BJ (cell line): ENCODE results near the gene AJM1. TPM values are rescaled to one million over a fixed set of nuclear protein-coding genes. Genes with fewer than 3 reads are reported as not detected.
A peak's percentile ranks its signal among the peaks of the same experiment; 100 is the strongest.
"Not testable (repeated sequence)": the region's sequence is repeated elsewhere in the genome, so short reads cannot be mapped to it uniquely, and the experiment has no call there.

Source experiments
- CTCF ChIA-PET: fragments of 350-600 bp; formaldehyde crosslinking; extraction: SDS; loops from one replicate; lab custom pipeline; 2021; ENCODE audit warnings: antibody characterized with exemption, inconsistent platforms; lab: Yijun Ruan, JAX
- POLR2A ChIA-PET: fragments of 300-600 bp; sonication (Branson Sonifier 250); formaldehyde crosslinking; extraction: SDS; loops from one replicate; lab custom pipeline; 2021; ENCODE audit warnings: antibody characterized with exemption; lab: Charles Lee
- DNase-seq: peaks from one replicate; pipeline ENCODE4 v3.0.0-alpha.2; 2011; ENCODE audit warnings: low read depth
- H3K27me3 ChIP-seq: 2 replicates; pipeline ENCODE4 v1.6.0; 2011; ENCODE audit warnings: low read length; ENCODE audit not compliant: control insufficient read depth, insufficient read depth
- H3K36me3 ChIP-seq: 2 replicates; pipeline ENCODE4 v1.5.1; 2011; ENCODE audit warnings: low read length; ENCODE audit not compliant: control insufficient read depth, insufficient read depth
- H3K4me3 ChIP-seq: 2 replicates; pipeline ENCODE4 v1.5.1; 2011; ENCODE audit warnings: low read depth, mild to moderate bottlenecking, control low read depth, low read length
- polyA plus RNA-seq: library from polyadenylated mRNA; depleted of rRNA; stranded (reverse); fragments of >200 nt; gene quantifications from 2 replicates; pipeline ENCODE4 v1.2.3, GENCODE V29; 2011
- TF ChIP-seq, protein P1 (sequence below): IDR thresholded peaks from 2 replicates; pipeline ENCODE4 v1.5.1; 2011; ENCODE audit warnings: low read depth, mild to moderate bottlenecking, control low read depth, inconsistent platforms, low read length, moderate library complexity; ENCODE audit not compliant: insufficient read depth

AJM1 gene
- polyA plus RNA-seq, 1 experiment = 0.86 TPM

DNA sequence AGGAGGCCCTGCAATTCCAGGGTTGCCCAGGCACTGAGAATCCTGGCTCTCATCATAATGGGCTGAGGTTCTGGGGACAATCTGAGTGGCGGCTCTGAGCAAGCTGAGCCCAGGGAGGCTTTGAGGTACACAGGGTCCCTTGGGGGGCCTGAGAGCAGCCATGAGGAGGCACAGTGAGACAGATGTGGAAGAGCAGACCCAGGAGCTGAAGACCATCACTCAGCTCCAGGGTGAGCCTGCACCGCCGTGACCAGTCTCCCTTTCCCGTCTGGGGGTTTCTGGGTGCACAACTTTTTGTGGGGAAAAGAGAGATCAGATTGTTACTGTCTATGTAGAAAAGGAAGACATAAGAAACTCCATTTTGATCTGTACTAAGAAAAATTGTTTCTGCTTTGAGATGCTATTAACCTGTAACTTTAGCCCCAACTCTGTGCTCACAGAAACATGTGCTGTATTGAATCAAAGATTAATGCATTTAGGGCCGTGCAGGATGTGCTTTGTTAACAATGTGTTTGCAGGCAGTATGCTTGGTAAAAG is 46.0 kb upstream of the AJM1 start, which contains the start of gene CCDC183:
CCDC183 (plus strand) TSS at position 101 of the 537 bp plus-strand sequence; CDS start at position 161, 60 bp downstream.
- no peak within 1 kb of the TSS for H3K4me3 ChIP-seq
- TF ChIP-seq, protein P1, sequence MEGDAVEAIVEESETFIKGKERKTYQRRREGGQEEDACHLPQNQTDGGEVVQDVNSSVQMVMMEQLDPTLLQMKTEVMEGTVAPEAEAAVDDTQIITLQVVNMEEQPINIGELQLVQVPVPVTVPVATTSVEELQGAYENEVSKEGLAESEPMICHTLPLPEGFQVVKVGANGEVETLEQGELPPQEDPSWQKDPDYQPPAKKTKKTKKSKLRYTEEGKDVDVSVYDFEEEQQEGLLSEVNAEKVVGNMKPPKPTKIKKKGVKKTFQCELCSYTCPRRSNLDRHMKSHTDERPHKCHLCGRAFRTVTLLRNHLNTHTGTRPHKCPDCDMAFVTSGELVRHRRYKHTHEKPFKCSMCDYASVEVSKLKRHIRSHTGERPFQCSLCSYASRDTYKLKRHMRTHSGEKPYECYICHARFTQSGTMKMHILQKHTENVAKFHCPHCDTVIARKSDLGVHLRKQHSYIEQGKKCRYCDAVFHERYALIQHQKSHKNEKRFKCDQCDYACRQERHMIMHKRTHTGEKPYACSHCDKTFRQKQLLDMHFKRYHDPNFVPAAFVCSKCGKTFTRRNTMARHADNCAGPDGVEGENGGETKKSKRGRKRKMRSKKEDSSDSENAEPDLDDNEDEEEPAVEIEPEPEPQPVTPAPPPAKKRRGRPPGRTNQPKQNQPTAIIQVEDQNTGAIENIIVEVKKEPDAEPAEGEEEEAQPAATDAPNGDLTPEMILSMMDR = no peak
- ChIA-PET CTCF (no interaction called here), POLR2A (no interaction called here)
- peaks cover 21% of the 10 kb centered on the region for H3K27me3 ChIP-seq
- H3K36me3 ChIP-seq = no peaks in the 10 kb centered on the region; the same call in 1 of the 2 replicates
- no peak for DNase-seq

DNA sequence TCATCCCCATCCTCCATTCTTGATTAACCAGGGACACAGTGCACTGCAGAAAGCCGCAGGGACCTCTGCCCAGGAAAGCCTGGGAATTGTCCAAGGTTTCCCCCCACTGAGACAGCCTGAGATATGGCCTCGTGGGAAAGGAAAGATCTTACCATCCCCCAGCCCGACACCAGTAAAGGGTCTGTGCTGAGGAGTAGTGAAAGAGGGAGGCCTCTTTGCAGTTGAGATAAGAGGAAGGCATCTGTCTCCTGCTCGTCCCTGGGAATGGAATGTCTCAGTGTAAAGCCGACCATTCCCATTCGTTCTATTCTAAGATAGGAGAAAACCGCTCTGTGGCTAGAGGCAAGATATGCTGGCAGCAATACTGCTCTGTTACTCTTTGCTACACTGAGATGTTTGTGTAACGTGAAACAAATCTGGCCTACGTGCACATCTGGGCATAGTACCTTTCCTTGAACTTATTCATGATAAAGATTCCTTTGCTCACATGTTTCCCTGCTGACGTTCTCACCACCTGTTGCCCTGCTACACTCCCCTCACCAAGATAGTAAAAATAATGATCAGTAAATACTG is 45.4 kb upstream of the AJM1 start:
- peaks cover 23% of the 10 kb centered on the region for H3K27me3 ChIP-seq
- CTCF ChIA-PET = interaction anchor here (1.5 kb wide), 1 partner anchor 238 kb away, joined by 4 read pairs; no protein-coding TSS in a partner anchor
- H3K36me3 ChIP-seq, POLR2A ChIA-PET, DNase-seq, H3K4me3 ChIP-seq: not testable (repeated sequence)

DNA sequence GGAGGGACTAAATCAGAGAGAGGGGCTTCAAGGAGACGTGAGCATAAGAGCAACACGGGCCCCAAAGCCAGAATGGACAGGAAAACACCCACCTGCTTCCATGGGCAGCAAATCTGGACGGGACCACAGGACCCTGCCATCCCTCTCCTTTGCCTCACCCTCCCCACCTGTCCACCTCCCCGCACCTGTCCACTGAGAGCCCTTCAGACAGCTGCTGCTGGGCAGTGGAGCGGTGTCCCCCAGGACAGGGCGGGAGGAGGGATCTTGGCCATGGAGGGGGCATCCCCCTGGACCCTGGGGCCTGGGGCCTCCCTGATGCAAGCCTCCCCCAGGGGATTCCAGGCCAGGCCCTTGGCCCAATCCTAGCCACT is 43.6 kb upstream of the AJM1 start:
- TF ChIP-seq, protein P1 = no peak
- POLR2A ChIA-PET = no interaction called here
- Histone ChIP-seq H3K27me3 (peaks cover 25% of the 10 kb centered on the region), H3K4me3 (no peak overlapping the region), H3K36me3 (no peaks in the 10 kb centered on the region; the same call in 1 of the 2 replicates)
- DNase-seq = no peak
- CTCF ChIA-PET = interaction anchor here (0.7 to 1.2 kb wide), 5 partner anchors 11 to 230 kb away, joined by 3 to 4 read pairs (median 3); partner anchors contain the start of gene AJM1

DNA sequence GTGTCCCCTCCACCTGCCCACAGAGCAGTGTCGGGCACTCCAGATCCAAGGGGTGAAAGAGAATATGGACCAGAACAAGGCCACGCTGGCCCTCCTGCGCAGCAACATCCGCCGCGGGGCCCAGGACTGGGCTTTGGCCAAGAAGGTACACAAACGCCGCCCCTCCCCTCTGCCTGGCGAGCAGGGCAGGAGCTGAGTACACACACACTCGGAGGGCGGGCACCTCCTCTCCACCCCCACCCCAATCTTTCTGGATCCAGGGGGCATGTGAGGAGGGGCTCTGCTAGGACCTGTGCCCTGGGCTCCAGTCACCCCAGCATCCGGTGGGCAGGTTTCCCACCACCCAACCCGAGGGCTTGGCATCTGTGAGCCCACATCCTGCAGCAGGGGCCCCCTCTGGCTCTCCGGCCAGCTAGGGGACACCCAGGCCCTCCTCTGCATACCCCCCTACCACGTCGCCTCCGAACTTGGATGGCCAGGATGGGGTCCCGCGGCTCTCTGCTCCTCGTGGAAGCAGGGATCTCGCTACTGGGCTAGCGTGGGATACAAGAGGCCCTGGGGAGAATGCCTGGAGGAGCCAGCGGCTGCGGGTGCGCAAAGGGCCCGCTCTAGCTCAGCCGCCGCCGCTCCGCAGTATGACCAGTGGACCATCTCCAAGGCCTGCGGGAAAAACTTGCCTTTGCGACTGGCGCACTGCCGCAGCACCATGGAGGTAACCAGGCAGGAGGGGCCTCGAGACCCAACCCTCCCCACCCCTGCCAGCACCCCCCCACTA is 43.0 kb upstream of the AJM1 start:
- no peak for DNase-seq

DNA sequence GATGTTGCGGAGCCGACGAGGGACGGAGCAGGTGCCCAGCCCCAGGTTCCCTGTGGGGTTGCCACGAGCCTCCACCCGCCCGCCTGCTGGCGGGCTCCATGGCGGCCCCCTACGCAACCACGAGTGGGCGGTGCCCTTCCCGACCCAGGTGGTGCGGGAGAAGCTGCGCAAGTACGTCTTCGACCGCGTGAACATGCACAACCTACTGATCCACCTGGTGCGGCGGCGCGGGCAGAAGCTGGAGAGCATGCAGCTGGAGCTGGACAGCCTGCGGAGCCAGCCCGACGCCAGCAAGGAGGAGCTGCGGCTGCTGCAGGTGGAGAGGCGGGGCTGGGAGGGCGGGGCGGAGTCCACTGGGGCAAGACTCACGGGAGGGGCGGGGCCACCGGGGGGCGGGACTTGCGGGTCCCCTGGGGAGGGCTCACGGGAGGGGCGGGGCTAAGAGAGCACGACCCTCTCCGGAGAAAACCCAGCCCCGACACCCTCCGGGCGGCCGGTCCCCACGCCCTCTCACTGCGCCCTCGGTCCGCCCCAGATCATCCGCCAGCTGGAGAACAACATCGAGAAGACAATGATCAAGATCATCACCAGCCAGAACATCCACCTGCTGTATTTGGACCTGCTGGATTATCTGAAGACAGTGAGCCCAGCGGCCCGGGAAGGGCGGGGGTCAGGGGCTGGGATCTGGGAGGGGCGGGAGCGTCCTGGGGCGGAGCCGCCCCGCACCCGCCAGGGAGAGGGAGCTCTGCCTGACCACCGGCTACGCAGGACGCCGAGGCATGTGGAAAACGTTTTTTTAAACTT is 42.2 kb upstream of the AJM1 start:
- peaks cover 25% of the 10 kb centered on the region for H3K27me3 ChIP-seq
- H3K4me3 ChIP-seq = peak overlapping the region; percentile 31
- TF ChIP-seq, protein P1 = no peak

More for the DNA sequence above, 43.0 kb upstream of the AJM1 start:
- POLR2A ChIA-PET = no interaction called here
- TF ChIP-seq, protein P1 = no peak
- Histone ChIP-seq H3K36me3 (no peaks in the 10 kb centered on the region; the same call in 1 of the 2 replicates), H3K4me3 (no peak overlapping the region), H3K27me3 (peaks cover 25% of the 10 kb centered on the region)
- CTCF ChIA-PET = interaction anchor here (0.7 to 1.4 kb wide), 5 partner anchors 8 to 230 kb away, joined by 3 to 5 read pairs (median 4); partner anchors contain the start of genes AJM1 and TMEM141

More for the DNA sequence above, 42.2 kb upstream of the AJM1 start:
- POLR2A ChIA-PET = interaction anchor here (0.7 kb wide), 1 partner anchor 389 kb away, joined by 11 read pairs; no protein-coding TSS in a partner anchor
- no peaks in the 10 kb centered on the region; the same call in 1 of the 2 replicates for H3K36me3 ChIP-seq
- CTCF ChIA-PET = interaction anchor here (1.3 to 1.4 kb wide), 3 partner anchors 8 to 42 kb away, joined by 4 to 8 read pairs (median 5); partner anchors contain the start of genes AJM1 and TMEM141
- no peak for DNase-seq
